SK-N-MC (cell line): Measurements from ENCODE around the gene FNDC5.

Experiments used
- EZH2 ChIP-seq: fragments of 200-600 bp; sonication (generic); IDR thresholded peaks from one replicate; pipeline ENCODE4 v1.6.1; 2017; ENCODE audit warnings: antibody characterized with exemption
- POLR2AphosphoS5 ChIP-seq: IDR thresholded peaks from 2 replicates; pipeline ENCODE4 v1.6.1; 2012; ENCODE audit warnings: mild to moderate bottlenecking, low read depth, low read length, borderline replicate concordance

GRCh38 chr1:32904797-32905196 is 34.1 kb upstream of the FNDC5 start:
- TF ChIP-seq POLR2AphosphoS5 (no peak), EZH2 (no peak)
